ENCODE results near the gene NUDT14. TPM values are rescaled to one million over a fixed set of nuclear protein-coding genes. Genes with fewer than 3 reads are reported as not detected.

Gene NUDT14
- polyA plus RNA-seq, 1 donor from 2014 or later, result 55.0 TPM

DNA sequence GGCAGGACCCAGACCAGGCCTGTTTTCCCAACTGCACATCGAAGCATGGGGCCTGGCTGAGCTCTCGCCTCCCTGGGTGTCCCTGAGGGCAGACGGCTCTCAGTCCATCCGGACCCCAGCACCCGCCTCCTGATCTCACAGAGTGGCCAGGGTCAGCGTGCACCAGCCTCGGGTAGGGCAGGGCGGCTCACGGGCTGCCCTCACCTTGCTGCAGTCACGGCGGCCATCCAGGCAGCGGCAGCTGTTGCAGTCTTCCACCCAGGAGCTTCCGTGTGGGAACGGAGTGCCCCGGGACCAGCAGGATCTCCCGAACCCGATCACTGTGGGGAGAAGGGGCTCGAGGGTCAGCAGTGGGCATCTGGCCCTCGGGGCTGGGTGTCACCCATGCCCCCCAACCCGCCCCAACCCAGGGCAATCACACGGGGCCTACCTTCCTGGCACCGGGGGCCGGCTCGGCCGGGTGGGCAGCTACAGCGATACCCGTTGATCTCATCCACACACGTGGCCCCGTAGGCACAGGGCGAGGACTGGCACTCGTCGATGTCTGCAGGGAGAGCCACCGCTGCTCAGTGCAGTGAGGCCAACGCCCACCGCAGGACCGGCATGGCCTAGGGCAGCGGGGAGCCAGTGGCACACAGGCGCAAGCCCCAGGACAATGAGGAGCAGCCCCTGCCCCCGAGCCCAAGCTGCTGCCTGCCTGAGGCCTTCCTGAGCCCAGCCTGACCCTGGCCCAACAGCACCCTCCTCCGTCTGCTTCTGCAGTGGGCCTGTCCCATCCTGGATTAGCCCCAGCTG is 34.7 kb downstream of the NUDT14 start:
- H3K4me3 ChIP-seq (ENCODE audit: low read length), result no peak overlapping the region
- H3F3A ChIP-seq (ENCODE audit: insufficient read depth, low read length, poor library complexity, severe bottlenecking), result no peaks in the 10 kb centered on the region
- no peaks in the 10 kb centered on the region for H3K27me3 ChIP-seq (ENCODE audit: insufficient read depth, low read depth, low read length)
- no peaks in the 10 kb centered on the region for H3K36me3 ChIP-seq (ENCODE audit: insufficient read depth, low read length)
- H3K4me2 ChIP-seq (ENCODE audit: low read length), result no peak overlapping the region
- H3K79me2 ChIP-seq (replicated peaks; ENCODE audit: insufficient read depth, low read length), result no peaks in the 10 kb centered on the region
- no peaks in the 10 kb centered on the region for H4K20me1 ChIP-seq (ENCODE audit: insufficient read depth)
- no peaks in the 10 kb centered on the region for H3K9me2 ChIP-seq (ENCODE audit: insufficient read depth, low read length)
- TF ChIP-seq, protein P1, sequence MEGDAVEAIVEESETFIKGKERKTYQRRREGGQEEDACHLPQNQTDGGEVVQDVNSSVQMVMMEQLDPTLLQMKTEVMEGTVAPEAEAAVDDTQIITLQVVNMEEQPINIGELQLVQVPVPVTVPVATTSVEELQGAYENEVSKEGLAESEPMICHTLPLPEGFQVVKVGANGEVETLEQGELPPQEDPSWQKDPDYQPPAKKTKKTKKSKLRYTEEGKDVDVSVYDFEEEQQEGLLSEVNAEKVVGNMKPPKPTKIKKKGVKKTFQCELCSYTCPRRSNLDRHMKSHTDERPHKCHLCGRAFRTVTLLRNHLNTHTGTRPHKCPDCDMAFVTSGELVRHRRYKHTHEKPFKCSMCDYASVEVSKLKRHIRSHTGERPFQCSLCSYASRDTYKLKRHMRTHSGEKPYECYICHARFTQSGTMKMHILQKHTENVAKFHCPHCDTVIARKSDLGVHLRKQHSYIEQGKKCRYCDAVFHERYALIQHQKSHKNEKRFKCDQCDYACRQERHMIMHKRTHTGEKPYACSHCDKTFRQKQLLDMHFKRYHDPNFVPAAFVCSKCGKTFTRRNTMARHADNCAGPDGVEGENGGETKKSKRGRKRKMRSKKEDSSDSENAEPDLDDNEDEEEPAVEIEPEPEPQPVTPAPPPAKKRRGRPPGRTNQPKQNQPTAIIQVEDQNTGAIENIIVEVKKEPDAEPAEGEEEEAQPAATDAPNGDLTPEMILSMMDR (IDR thresholded peaks at IDR 0.05; ENCODE audit: poor library complexity, severe bottlenecking), result no peak
- no peak for TF ChIP-seq TAF1 (IDR thresholded peaks at IDR 0.05; ENCODE audit: low read depth)
- TF ChIP-seq, protein P2, sequence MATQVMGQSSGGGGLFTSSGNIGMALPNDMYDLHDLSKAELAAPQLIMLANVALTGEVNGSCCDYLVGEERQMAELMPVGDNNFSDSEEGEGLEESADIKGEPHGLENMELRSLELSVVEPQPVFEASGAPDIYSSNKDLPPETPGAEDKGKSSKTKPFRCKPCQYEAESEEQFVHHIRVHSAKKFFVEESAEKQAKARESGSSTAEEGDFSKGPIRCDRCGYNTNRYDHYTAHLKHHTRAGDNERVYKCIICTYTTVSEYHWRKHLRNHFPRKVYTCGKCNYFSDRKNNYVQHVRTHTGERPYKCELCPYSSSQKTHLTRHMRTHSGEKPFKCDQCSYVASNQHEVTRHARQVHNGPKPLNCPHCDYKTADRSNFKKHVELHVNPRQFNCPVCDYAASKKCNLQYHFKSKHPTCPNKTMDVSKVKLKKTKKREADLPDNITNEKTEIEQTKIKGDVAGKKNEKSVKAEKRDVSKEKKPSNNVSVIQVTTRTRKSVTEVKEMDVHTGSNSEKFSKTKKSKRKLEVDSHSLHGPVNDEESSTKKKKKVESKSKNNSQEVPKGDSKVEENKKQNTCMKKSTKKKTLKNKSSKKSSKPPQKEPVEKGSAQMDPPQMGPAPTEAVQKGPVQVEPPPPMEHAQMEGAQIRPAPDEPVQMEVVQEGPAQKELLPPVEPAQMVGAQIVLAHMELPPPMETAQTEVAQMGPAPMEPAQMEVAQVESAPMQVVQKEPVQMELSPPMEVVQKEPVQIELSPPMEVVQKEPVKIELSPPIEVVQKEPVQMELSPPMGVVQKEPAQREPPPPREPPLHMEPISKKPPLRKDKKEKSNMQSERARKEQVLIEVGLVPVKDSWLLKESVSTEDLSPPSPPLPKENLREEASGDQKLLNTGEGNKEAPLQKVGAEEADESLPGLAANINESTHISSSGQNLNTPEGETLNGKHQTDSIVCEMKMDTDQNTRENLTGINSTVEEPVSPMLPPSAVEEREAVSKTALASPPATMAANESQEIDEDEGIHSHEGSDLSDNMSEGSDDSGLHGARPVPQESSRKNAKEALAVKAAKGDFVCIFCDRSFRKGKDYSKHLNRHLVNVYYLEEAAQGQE (IDR thresholded peaks at IDR 0.05; ENCODE audit: borderline replicate concordance), result no peak
- no peak for TF ChIP-seq EP300 (conservative IDR thresholded peaks at IDR 0.05; ENCODE audit: poor library complexity, severe bottlenecking)
- TF ChIP-seq POLR2AphosphoS5 (IDR thresholded peaks at IDR 0.05), result no peak
- no peak for TF ChIP-seq RAD21 (conservative IDR thresholded peaks at IDR 0.05)
- no peak for TF ChIP-seq EZH2 (IDR thresholded peaks at IDR 0.05; ENCODE audit: borderline replicate concordance, insufficient read depth, low read length, poor library complexity, severe bottlenecking)
- no peak for TF ChIP-seq MXI1 (conservative IDR thresholded peaks at IDR 0.05; ENCODE audit: poor library complexity, severe bottlenecking)
- no peak for TF ChIP-seq SMC3 (conservative IDR thresholded peaks at IDR 0.05; ENCODE audit: poor library complexity)
- H3K27ac ChIP-seq (ENCODE audit: low read length), result no peak overlapping the region
- no peak overlapping the region for H3K9ac ChIP-seq (ENCODE audit: low read length)
- no peak overlapping the region for H2AFZ ChIP-seq (ENCODE audit: low read depth, low read length)
- H3K9me3 ChIP-seq (ENCODE audit: low read length), result no peaks in the 10 kb centered on the region

DNA sequence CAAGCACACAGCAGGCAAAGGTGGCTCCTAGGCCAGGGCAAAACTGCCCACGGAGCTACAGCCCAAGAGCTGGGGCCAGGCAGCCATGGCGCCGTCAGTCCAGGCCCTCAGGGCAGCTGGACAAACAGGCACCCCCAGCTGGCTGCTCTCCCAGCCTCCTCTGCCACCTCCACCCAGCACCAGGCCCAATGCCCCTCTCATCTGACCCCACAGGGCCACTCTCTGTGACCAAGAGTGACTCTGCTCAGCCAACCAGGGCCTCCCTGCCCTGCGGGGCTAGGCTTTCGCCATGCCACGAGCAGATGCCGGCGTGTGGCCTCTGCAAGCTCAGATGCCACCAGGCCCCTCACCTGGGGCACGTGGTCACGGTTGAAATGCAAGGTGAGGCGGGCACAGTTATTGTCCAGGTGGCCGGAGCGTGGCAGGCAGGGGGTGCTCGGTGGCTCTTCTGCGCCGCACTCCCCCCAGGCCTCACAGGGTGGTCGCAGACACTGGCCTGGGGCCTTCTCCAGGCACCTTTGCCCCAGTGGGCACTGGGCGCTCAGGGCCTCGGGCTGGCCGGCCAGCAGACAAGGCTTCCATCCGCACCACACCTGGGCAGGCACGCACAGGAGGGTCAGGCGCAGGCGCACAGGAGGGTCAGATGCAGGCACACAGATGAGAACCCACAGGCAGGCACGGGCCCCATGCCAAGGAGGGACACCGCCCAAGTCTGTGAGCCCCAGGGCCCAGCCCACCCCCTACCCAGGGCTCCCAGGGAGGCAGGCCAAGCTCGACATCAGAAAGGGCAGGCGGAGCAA is 35.5 kb downstream of the NUDT14 start:
- no peak for TF ChIP-seq RAD21 (conservative IDR thresholded peaks at IDR 0.05)
- TF ChIP-seq, protein P1 (IDR thresholded peaks at IDR 0.05; ENCODE audit: poor library complexity, severe bottlenecking), result no peak
- no peak for TF ChIP-seq POLR2AphosphoS5 (IDR thresholded peaks at IDR 0.05)
- TF ChIP-seq TAF1 (IDR thresholded peaks at IDR 0.05; ENCODE audit: low read depth), result no peak
- no peak for TF ChIP-seq SMC3 (conservative IDR thresholded peaks at IDR 0.05; ENCODE audit: poor library complexity)
- TF ChIP-seq MXI1 (conservative IDR thresholded peaks at IDR 0.05; ENCODE audit: poor library complexity, severe bottlenecking), result no peak
- TF ChIP-seq EZH2 (IDR thresholded peaks at IDR 0.05; ENCODE audit: borderline replicate concordance, insufficient read depth, low read length, poor library complexity, severe bottlenecking), result no peak
- TF ChIP-seq, protein P2 (IDR thresholded peaks at IDR 0.05; ENCODE audit: borderline replicate concordance), result no peak
- no peak for TF ChIP-seq EP300 (conservative IDR thresholded peaks at IDR 0.05; ENCODE audit: poor library complexity, severe bottlenecking)
- no peak overlapping the region for H2AFZ ChIP-seq (ENCODE audit: low read depth, low read length)
- H3K4me3 ChIP-seq (ENCODE audit: low read length), result no peak overlapping the region
- no peaks in the 10 kb centered on the region for H3K36me3 ChIP-seq (ENCODE audit: insufficient read depth, low read length)
- no peak overlapping the region for H3K4me2 ChIP-seq (ENCODE audit: low read length)
- H3K27me3 ChIP-seq (ENCODE audit: insufficient read depth, low read depth, low read length), result no peaks in the 10 kb centered on the region
- H3K79me2 ChIP-seq (replicated peaks; ENCODE audit: insufficient read depth, low read length), result no peaks in the 10 kb centered on the region
- no peaks in the 10 kb centered on the region for H4K20me1 ChIP-seq (ENCODE audit: insufficient read depth)
- H3F3A ChIP-seq (ENCODE audit: insufficient read depth, low read length, poor library complexity, severe bottlenecking), result no peaks in the 10 kb centered on the region
- no peak overlapping the region for H3K27ac ChIP-seq (ENCODE audit: low read length)
- no peak overlapping the region for H3K9ac ChIP-seq (ENCODE audit: low read length)
- H3K9me3 ChIP-seq (ENCODE audit: low read length), result no peaks in the 10 kb centered on the region
- no peaks in the 10 kb centered on the region for H3K9me2 ChIP-seq (ENCODE audit: insufficient read depth, low read length)

Measured in neural cell (in vitro differentiated cells).